Aorta (tissue), 5 donors: ENCODE data around the gene ALDH1L1. TPM values are rescaled to one million over a fixed set of nuclear protein-coding genes. Genes with fewer than 3 reads are reported as not detected.
A peak's percentile ranks its signal among the peaks of the same experiment; 100 is the strongest.

Source experiments
- ATAC-seq: fragments of 200-7000 bp; cut with Tn5 transposase; one replicate; pipeline ENCODE4 v1.9.1; 2022; ENCODE audit warnings: moderate library complexity; ENCODE audit not compliant: low FRiP score
- DNase-seq, 2 donors: peaks; one replicate each; pipeline ENCODE4 v3.0.0-alpha.2; 2020
- H3K27ac ChIP-seq, 2 donors: one replicate each; pipeline ENCODE4 v1.5.1; 2013; ENCODE audit warnings: low read length in 2 of 2, mild to moderate bottlenecking in 2 of 2, moderate library complexity in 2 of 2, control low read depth in 1 of 2, inconsistent platforms in 1 of 2, low read depth in 1 of 2
- H3K27me3 ChIP-seq, 2 donors: one replicate each; pipeline ENCODE4 v1.6.1; 2013; ENCODE audit warnings: control low read depth in 1 of 2, low read length in 1 of 2, mild to moderate bottlenecking in 1 of 2, moderate library complexity in 1 of 2; ENCODE audit not compliant: insufficient read depth in 2 of 2, control insufficient read depth in 1 of 2
- H3K36me3 ChIP-seq, 2 donors: one replicate each; pipeline ENCODE4 v1.6.1; 2013; ENCODE audit warnings: control low read depth in 1 of 2, low read length in 1 of 2, mild to moderate bottlenecking in 1 of 2; ENCODE audit not compliant: insufficient read depth in 2 of 2, control insufficient read depth in 1 of 2
- H3K4me1 ChIP-seq, 2 donors: one replicate each; pipeline ENCODE4 v1.6.1; 2013; ENCODE audit warnings: low read length in 2 of 2, control low read depth in 1 of 2, mild to moderate bottlenecking in 1 of 2, moderate library complexity in 1 of 2; ENCODE audit not compliant: insufficient read depth in 2 of 2, control insufficient read depth in 1 of 2
- H3K4me3 ChIP-seq, 2 donors: one replicate each; pipeline ENCODE4 v1.5.1; 2013; ENCODE audit warnings: low read length in 2 of 2, control low read depth in 1 of 2, mild to moderate bottlenecking in 1 of 2
- H3K9me3 ChIP-seq: one replicate; pipeline ENCODE4 v1.6.1; 2013; ENCODE audit warnings: mild to moderate bottlenecking, low read length; ENCODE audit not compliant: control insufficient read depth
- WGBS, 2 donors: extraction: QIAGEN DNeasy Blood & Tissue Kit; methylation state at CpG; one replicate each; pipeline ENCODE4 v1.1.7; 2013; 5-methylcytosine and 5-hydroxymethylcytosine counted together
- intact Hi-C, 2 donors: fragments of 100-400 bp; cut with DNase I; formaldehyde crosslinking; loops; one replicate each; pipeline versions ENCODE4 v1.14.2 to v1.15.0; 2022
- polyA plus RNA-seq, 2 donors: library from polyadenylated mRNA; stranded (reverse); fragments of 200-250 nt; gene quantifications; one replicate each; pipeline ENCODE4 v1.2.3, GENCODE V29; 2013
- total RNA-seq, 2 donors: library from RNA; stranded (reverse); fragmentation: NEBNext Ultra II Directional; extraction: Animal tissue kit (Norgen Biotek cat#: 25700); gene quantifications; one replicate each; pipeline ENCODE4 v1.2.1, GENCODE V29; 2021
- donor health status: healthy with polysubstance abuse.
- donor health status: Bipolar disorder and iron deficiency.
- donor health status: DM: no; HTN: no; CAD: no.
- donor health status: DM: no; HTN: no; CAD: no.
- donor health status: DM: yes; HTN: yes; CAD: no.

The ALDH1L1 gene
- total and polyA plus RNA-seq, 4 donors: 10.9 to 91.2 (median 22.8) TPM

DNA sequence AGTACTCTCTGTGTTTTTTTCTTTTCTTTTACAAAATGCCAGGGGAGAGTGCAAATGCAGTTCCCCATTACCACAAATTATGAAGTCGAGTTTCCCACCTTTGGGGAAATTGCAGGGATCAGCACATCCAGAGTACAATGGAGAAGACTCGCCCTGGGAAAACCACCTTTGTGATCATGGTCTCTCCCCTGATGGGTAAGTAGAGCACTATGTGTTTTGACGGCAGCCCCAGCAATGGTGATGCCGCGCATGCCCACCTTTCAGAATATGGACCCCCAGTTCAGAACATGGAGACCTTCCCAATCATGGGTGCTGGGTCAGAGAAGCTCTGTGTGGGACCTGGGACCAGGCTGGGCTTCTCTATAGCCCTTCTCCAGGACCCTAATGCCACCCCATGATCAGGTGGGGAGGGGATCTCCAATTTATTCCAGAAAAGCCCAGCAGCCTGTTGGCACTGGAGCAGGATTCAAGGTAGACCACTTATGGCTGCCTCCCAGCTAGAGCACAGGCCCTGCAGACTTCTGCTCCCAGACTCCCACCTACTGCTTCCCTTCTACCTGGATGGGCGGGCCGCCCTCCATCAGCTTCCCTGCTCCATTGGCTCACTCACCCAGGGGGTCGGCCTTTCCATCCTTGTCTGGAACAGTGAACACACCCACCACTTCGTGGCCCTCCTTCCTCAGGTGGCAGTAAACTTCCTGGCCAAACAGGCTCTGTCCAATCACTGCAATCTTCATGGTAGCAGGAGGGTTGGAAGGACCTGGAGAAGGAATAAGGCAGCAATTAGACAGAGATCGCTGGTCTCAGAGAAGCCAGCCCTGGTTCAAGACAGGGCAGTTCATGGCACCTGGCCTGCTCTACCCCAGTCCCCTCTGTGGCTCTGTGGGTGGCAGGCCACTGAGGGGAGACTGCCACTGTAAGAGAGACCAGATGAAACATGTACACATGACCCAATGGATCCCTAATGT, 19.9 kb downstream of the ALDH1L1 start:
- DNase-seq: no peak

DNA sequence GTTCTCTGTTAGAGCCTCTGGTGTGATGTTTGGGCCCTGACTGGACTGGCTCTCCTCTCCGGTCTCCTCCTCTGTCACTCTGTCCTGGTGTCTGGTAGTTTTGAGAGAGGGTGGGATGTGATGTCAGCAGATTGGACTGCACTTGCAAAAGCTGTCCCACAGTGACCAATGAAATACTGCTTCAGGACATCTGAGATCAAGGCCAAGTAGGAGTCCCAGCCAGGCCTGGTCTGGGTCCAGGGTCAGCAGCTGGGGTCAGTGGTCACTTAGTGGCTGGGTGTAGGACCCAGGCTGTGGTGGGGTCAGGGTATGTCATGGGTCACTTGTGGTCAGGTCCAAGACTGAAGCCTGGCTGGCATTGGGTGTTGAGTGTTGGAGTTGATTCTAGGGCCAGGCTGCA, 20.9 kb downstream of the ALDH1L1 start:
- DNase-seq (no peak), ATAC-seq (peak; percentile 47)
- no peak overlapping the region for H3K27ac ChIP-seq
- no peaks in the 10 kb centered on the region for H3K4me1 ChIP-seq
- no peaks in the 10 kb centered on the region for H3K9me3 ChIP-seq
- H3K36me3 ChIP-seq: peaks cover 0 to 3% of the 10 kb centered on the region in 2 donors
- H3K4me3 ChIP-seq: no peak overlapping the region
- intact Hi-C loops: no loop called here
- no peaks in the 10 kb centered on the region for H3K27me3 ChIP-seq
- WGBS, 2 donors: 91 to 95% methylated on average over 1 of the region's 1 CpG

More for the DNA sequence above, 19.9 kb downstream of the ALDH1L1 start:
- Histone ChIP-seq H3K27ac (no peak overlapping the region), H3K27me3 (no peaks in the 10 kb centered on the region), H3K36me3 (peaks cover 0 to 3% of the 10 kb centered on the region in 2 donors), H3K4me1 (no peaks in the 10 kb centered on the region), H3K9me3 (no peaks in the 10 kb centered on the region), H3K4me3 (no peak overlapping the region)
- intact Hi-C loops: no loop called here
- no peak for ATAC-seq
- WGBS, 2 donors: 93 to 94% methylated on average over 10 of the region's 10 CpGs

DNA sequence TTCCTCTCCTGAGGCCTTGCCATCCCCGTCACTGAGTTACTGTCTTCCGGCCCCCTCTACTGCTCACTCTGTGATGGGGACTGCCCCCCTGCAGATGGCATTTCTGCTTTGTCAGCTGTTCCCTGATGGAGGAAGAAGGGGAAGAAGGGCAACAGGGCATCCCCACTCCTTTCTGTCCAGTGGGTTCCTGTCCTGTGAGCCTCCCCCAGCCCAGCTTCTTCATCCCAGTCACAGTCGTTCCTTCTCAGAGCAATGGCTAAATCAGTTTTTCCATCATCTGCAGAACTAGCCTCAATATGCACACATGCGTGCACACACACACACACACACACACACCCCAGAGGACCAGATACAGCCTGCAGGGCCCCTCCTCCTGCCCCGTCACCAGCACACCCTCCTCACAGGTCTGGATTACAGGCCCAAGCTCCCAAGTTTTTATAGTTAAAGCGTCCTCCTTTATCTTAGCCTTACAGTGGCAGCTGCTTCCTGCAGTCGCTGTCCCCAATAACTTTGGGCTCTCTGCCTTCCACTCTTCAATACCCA, 21.4 kb downstream of the ALDH1L1 start:
- Histone ChIP-seq H3K27ac (no peak overlapping the region), H3K4me3 (no peak overlapping the region), H3K36me3 (peaks cover 0 to 3% of the 10 kb centered on the region in 2 donors), H3K27me3 (no peaks in the 10 kb centered on the region), H3K4me1 (no peaks in the 10 kb centered on the region), H3K9me3 (no peaks in the 10 kb centered on the region)
- DNase-seq (no peak), ATAC-seq (no peak)
- intact Hi-C loops: no loop called here
- 84% methylated on average over 7 of the region's 7 CpGs for WGBS, 2 donors

DNA sequence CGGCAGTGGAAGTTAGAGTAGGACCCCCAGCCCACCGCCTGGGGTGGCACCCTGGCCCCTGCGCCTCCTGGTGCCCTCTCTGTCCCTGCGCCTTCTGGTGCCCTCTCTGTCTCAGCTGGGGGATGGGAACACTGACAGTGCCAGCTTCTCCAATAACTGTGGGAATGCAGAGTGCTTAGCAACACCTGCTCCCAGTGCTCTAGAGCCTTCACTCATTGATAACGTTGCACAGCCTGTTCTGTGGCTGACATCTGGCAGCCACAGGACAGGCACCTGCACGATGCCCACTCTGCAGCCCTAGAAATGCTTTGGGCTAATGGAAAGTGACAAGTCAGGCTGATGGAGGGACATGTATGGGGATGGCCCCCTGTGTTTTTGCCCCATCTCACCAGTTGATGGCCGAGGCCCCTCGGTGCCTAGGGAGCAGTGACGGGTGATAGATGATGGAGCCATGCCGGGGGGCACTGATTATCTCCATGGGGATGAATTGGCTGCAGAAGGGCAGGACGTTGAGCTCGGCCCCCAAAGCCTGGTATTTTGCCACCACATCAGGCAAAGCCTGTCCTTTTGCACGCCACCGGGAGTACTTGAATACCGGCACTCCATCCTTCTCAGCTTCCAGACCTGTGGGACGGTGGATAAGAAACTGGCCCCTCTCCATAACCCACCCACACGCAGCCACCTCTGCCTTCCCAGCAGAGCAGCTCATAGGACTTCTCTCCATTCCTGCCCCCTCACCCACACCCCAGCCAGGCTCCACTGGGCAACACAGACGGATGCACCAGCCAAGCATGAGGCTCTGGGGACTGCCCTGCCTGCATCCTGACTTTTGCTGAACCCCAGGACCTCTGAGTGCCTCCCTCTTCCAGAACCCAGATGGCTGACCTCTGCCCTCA, 22.1 kb downstream of the ALDH1L1 start:
- no peak for DNase-seq
- H3K27ac ChIP-seq: no peak overlapping the region
- no peaks in the 10 kb centered on the region for H3K9me3 ChIP-seq
- peaks cover 0 to 3% of the 10 kb centered on the region in 2 donors for H3K36me3 ChIP-seq
- H3K27me3 ChIP-seq: no peaks in the 10 kb centered on the region
- 91% methylated on average over 18 of the region's 18 CpGs for WGBS, 2 donors
- no peaks in the 10 kb centered on the region for H3K4me1 ChIP-seq
- no peak overlapping the region for H3K4me3 ChIP-seq
- no peak for ATAC-seq
- intact Hi-C loops: no loop called here

DNA sequence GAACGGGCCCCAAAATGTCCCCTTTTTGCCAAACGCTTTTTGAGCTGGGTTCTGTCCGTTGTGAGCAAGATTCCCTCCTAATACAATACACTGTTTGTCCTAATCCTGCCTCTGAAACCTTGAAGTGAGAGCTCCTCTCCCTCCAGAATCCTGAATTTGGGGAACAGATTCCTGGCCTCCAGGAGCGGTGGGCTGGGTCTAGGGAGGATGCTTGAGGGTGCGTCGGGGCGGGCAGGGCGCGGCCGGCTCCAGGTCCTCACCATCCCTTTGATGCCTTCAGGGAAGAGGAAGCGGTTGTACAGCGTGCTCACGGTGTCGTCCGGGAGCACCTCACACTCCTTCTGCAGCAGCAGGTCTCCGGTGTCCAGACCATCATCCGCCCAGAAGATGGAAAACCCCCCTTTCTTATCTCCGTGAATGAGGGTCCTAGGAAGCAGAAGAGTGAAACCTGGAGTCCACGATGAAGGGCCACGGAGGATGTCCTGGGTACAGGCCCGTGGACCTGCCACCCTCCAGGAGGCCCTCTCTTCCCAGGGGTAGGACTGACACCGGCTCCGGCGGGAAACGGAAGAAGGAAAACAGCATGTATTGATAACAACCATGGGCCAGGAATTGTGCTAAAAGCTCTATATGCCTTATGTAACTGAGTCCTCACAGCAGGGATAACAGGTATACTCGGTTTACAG, 23.2 kb downstream of the ALDH1L1 start:
- Histone ChIP-seq H3K27ac (no peak overlapping the region), H3K27me3 (no peaks in the 10 kb centered on the region), H3K4me1 (no peaks in the 10 kb centered on the region), H3K36me3 (peaks cover 0 to 3% of the 10 kb centered on the region in 2 donors), H3K4me3 (no peak overlapping the region), H3K9me3 (no peaks in the 10 kb centered on the region)
- intact Hi-C loops: no loop called here
- DNase-seq (no peak), ATAC-seq (no peak)
- 96% methylated on average over 26 of the region's 26 CpGs for WGBS, 2 donors

DNA sequence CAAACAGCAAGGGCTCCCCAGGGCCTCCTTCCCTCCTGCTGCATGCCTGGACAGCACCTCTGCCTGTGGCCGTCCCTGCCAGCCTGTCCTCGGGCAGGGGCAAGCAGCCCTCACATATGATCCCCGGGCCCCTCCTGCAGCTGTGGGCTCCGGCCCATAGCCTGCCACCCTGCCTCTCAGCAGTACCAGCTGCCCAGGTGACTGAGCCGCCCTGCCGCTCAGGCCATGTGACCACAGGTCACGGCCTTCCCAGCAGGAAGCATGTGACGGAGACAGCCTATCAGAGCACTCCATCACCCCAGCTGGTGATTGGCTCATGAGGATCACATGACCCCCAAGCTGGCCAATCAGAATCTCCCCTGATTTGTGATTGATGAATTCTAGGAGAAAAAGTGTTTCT, 23.9 kb downstream of the ALDH1L1 start:
- H3K4me3 ChIP-seq: no peak overlapping the region
- WGBS, 2 donors: 76 to 82% methylated on average over 7 to 8 of the region's 8 CpGs
- intact Hi-C loops: no loop called here
- H3K9me3 ChIP-seq: no peaks in the 10 kb centered on the region
- H3K4me1 ChIP-seq: no peaks in the 10 kb centered on the region
- H3K27me3 ChIP-seq: no peaks in the 10 kb centered on the region
- ATAC-seq (no peak), DNase-seq (no peak)
- peaks cover 0 to 3% of the 10 kb centered on the region in 2 donors for H3K36me3 ChIP-seq
- H3K27ac ChIP-seq: no peak overlapping the region

DNA sequence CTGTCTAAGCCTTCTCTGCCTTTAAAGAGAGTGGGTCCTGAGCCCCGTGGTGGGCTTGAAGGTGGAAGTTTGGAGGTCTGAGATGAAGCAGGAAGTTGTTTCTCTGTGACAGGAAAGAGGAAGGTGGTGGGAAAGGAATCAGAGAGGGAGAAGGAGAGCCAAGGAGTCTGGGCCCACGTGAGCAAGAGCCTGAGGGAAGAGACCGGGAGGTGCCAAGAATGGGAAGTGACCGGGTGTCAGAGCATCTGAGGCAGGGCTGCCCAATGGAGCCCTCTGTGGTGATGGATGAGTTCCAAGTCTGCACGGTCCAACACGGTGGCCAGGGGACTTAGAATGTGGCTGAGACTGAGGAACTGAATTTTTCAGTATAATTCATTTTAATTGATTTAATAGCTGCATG, 24.6 kb downstream of the ALDH1L1 start:
- Histone ChIP-seq H3K4me3 (no peak overlapping the region), H3K27ac (no peak overlapping the region), H3K27me3 (no peaks in the 10 kb centered on the region), H3K9me3 (no peaks in the 10 kb centered on the region), H3K36me3 (peaks cover 0 to 3% of the 10 kb centered on the region in 2 donors), H3K4me1 (no peaks in the 10 kb centered on the region)
- WGBS, 2 donors: 56 to 61% methylated on average over 6 of the region's 6 CpGs
- ATAC-seq (no peak), DNase-seq (no peak)
- intact Hi-C loops: no loop called here

DNA sequence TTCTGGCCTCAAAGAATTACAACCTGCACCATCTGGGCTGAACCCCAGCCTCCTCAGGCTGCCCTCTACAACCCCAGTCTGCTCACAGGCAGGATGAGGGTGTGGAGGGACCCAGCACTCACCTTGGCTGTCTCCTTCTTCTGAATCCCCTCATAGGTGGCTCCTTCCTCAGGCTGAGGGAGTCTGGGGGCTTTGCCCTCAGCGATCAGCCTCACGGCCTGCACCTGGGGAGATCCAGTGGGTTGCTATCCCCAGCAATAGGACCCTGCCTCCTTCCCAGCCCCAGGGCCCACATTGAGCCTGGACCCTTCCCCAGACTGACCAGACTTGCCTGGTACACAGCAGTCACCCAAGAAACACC, 25.1 kb downstream of the ALDH1L1 start:
- no peak overlapping the region for H3K4me3 ChIP-seq
- H3K27me3 ChIP-seq: no peaks in the 10 kb centered on the region
- H3K27ac ChIP-seq: no peak overlapping the region
- no peak for DNase-seq
- H3K9me3 ChIP-seq: no peaks in the 10 kb centered on the region
- WGBS, 2 donors: 97% methylated on average over 2 of the region's 2 CpGs
- intact Hi-C loops: no loop called here
- H3K36me3 ChIP-seq: peaks cover 0 to 3% of the 10 kb centered on the region in 2 donors
- ATAC-seq: no peak
- H3K4me1 ChIP-seq: no peaks in the 10 kb centered on the region
